ENCODE measurements around the gene NPEPPS. TPM values are rescaled to one million over a fixed set of nuclear protein-coding genes. Genes with fewer than 3 reads are reported as not detected.

The NPEPPS gene
- total and polyA plus RNA-seq, 2 of the 13 experiments (the other 11 are each of a cell fraction or from before 2014, with no cell fraction given) = 53.5 to 127 TPM

DNA sequence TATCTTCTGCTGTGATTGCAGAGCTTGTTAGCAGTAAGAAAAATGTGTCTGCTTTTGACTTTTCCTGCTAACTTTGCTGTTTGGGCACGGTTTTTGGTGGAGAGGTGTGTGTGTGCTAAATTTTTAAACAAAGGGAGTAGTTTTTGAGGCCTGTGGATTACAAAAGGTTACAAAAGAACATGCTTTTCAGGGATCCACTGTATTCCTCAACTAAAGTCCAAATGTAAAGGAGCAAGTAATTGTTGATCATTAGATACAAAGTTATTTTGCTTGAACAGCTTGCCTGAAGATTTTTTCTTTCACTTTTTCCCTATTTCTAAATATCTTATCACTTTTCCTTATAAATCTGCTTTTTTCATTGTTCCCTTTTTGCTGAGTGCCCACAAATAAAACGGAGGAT is 120.8 kb downstream of the NPEPPS start:
- H3K4me3 ChIP-seq (replicated peaks in 1 of 3; ENCODE audit: insufficient read depth in 1 of 3, low read depth in 2 of 3, low read length in 3 of 3) = peak overlapping the region in 2 of 3 experiments; percentile 62 to 77; a peak in 2 of 6 replicates
- CTCF ChIA-PET (ENCODE audit: low intra/inter-chr PET ratio, low total read pairs) = no interaction called here
- peak overlapping the region; percentile 0 for H3K27ac ChIP-seq (ENCODE audit: extremely low read length, insufficient read depth, low read length)
- no peak for FAIRE-seq
- H2AFZ ChIP-seq (ENCODE audit: low read length) = no peak overlapping the region
- peak overlapping the region; percentile 81 for H3K4me2 ChIP-seq (ENCODE audit: low read depth, low read length)
- ATAC-seq = no peak
- H3K4me1 ChIP-seq (ENCODE audit: insufficient read depth, low read length) = peaks cover 65% of the 10 kb centered on the region
- peak overlapping the region; percentile 76; the same call in 1 of the 2 replicates for H3K9ac ChIP-seq (ENCODE audit: insufficient read depth, low read depth, low read length)
- H4K20me1 ChIP-seq (ENCODE audit: insufficient read depth, low read length) = peaks cover 24% of the 10 kb centered on the region
- no peaks in the 10 kb centered on the region; a peak in 1 of 5 replicates for H3K27me3 ChIP-seq (ENCODE audit: control insufficient read depth in 1 of 2, insufficient read depth in 2 of 2, low read length in 2 of 2)
- no peaks in the 10 kb centered on the region for H3K9me3 ChIP-seq (ENCODE audit: low read length)
- intact Hi-C loops (cut with micrococcal nuclease; ENCODE audit: unreplicated experiment) (loop anchor here (2.0 to 5.0 kb wide), 2 partner anchors 13 to 36 kb away; no protein-coding TSS in a partner anchor), in situ Hi-C loops (cut with HindIII; ENCODE audit: extremely low pct_ligation_motif_present, low pct_unique_long_range_greater_than_20kb) (no loop called here)
- POLR2A ChIA-PET = interaction anchor here (6.7 kb wide), 1 partner anchor 12 kb away, joined by 59 read pairs; no protein-coding TSS in a partner anchor
- BruUV-seq (replicated peaks) = TSS peak; percentile 59
- DNase-seq (ENCODE audit: low spot score) = no peak
- WGBS (ENCODE audit: low lambda C conversion rate) = 81% methylated on average over 2 of the region's 2 CpGs
- peaks cover 28 to 44% of the 10 kb centered on the region in 2 experiments for H3K36me3 ChIP-seq (replicated peaks in 1 of 2; ENCODE audit: control insufficient read depth in 1 of 2, insufficient read depth in 2 of 2, low read length in 2 of 2)
- peaks cover 63% of the 10 kb centered on the region for H3K79me2 ChIP-seq (ENCODE audit: insufficient read depth, low read length)
- TF ChIP-seq ZNF7 (CRISPR knock-in tag; IDR thresholded peaks at IDR 0.05) (peak; percentile 64; the same call in 1 of the 2 replicates), MAFK (conservative IDR thresholded peaks at IDR 0.05 in 1 of 2, IDR thresholded peaks at IDR 0.05 in 1 of 2; ENCODE audit: low read length in 2 of 2) (0 out of 4 replicates have a peak, but pooled peaks of 1 of the 2 experiments have one; percentile 13), AGO2 (optimal IDR thresholded peaks at IDR 0.05; ENCODE audit: low read depth, low read length) (peak; percentile 31), RBFOX2 (IDR thresholded peaks at IDR 0.05; ENCODE audit: low read depth, low read length) (peak; percentile 69; the same call in 1 of the 2 replicates), BRCA1 (CRISPR knock-in tag; IDR thresholded peaks at IDR 0.05) (no peak)

DNA sequence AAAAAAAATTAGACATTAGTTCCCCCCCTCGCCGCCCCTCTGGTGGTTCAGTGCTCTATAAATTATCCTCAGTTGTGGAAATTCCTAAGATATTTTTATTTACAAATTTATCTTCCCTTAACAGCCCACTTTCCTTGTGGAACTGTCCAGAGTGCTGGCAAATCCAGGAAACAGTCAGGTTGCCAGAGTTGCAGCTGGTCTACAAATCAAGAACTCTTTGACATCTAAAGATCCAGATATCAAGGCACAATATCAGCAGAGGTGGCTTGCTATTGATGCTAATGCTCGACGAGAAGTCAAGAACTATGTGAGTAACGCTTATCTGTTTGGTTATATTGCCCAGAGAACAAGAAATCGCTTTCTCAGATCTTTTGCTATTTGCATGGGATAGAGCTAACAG is 121.7 kb downstream of the NPEPPS start:
- no TSS peak for BruUV-seq (replicated peaks)
- WGBS (ENCODE audit: low lambda C conversion rate) = 95% methylated on average over 6 of the region's 6 CpGs
- CTCF ChIA-PET (ENCODE audit: low intra/inter-chr PET ratio, low total read pairs) = no interaction called here
- H3K27ac ChIP-seq (ENCODE audit: extremely low read length, insufficient read depth, low read length) = no peak overlapping the region
- H3K9me3 ChIP-seq (ENCODE audit: low read length) = no peaks in the 10 kb centered on the region
- peak overlapping the region; percentile 8; the same call in 1 of the 2 replicates for H3K4me2 ChIP-seq (ENCODE audit: low read depth, low read length)
- H3K9ac ChIP-seq (ENCODE audit: insufficient read depth, low read depth, low read length) = no peak overlapping the region
- no peak overlapping the region for H3K4me3 ChIP-seq (replicated peaks in 1 of 3; ENCODE audit: insufficient read depth in 1 of 3, low read depth in 2 of 3, low read length in 3 of 3)
- H3K79me2 ChIP-seq (ENCODE audit: insufficient read depth, low read length) = peaks cover 72% of the 10 kb centered on the region
- H2AFZ ChIP-seq (ENCODE audit: low read length) = no peak overlapping the region
- no peak for ATAC-seq
- no peak for DNase-seq (ENCODE audit: low spot score)
- no peaks in the 10 kb centered on the region; a peak in 1 of 5 replicates for H3K27me3 ChIP-seq (ENCODE audit: control insufficient read depth in 1 of 2, insufficient read depth in 2 of 2, low read length in 2 of 2)
- in situ Hi-C loops (cut with HindIII; ENCODE audit: extremely low pct_ligation_motif_present, low pct_unique_long_range_greater_than_20kb) = no loop called here
- intact Hi-C loops (cut with micrococcal nuclease; ENCODE audit: unreplicated experiment) = loop anchor here (5.0 kb wide), 1 partner anchor 35 kb away; no protein-coding TSS in a partner anchor
- POLR2A ChIA-PET = interaction anchor here (0.8 to 6.7 kb wide), 2 partner anchors 12 to 24 kb away, joined by 3 to 59 read pairs; no protein-coding TSS in a partner anchor
- peaks cover 33 to 53% of the 10 kb centered on the region in 2 experiments for H3K36me3 ChIP-seq (replicated peaks in 1 of 2; ENCODE audit: control insufficient read depth in 1 of 2, insufficient read depth in 2 of 2, low read length in 2 of 2)
- no peak for FAIRE-seq
- H3K4me1 ChIP-seq (ENCODE audit: insufficient read depth, low read length) = peaks cover 60% of the 10 kb centered on the region
- H4K20me1 ChIP-seq (ENCODE audit: insufficient read depth, low read length) = peaks cover 33% of the 10 kb centered on the region
- TF ChIP-seq POLR2A (IDR thresholded peaks at IDR 0.05; ENCODE audit: insufficient read depth in 1 of 2, low read depth in 2 of 2, low read length in 2 of 2) = peak in 1 of 2 experiments; percentile 20; a peak in 1 of 4 replicates
- TF ChIP-seq MIER2 (CRISPR knock-in tag; IDR thresholded peaks at IDR 0.05) = peak; percentile 86
- TF ChIP-seq RNF219 (CRISPR knock-in tag; IDR thresholded peaks at IDR 0.05) = no peak
- TF ChIP-seq, protein P1, sequence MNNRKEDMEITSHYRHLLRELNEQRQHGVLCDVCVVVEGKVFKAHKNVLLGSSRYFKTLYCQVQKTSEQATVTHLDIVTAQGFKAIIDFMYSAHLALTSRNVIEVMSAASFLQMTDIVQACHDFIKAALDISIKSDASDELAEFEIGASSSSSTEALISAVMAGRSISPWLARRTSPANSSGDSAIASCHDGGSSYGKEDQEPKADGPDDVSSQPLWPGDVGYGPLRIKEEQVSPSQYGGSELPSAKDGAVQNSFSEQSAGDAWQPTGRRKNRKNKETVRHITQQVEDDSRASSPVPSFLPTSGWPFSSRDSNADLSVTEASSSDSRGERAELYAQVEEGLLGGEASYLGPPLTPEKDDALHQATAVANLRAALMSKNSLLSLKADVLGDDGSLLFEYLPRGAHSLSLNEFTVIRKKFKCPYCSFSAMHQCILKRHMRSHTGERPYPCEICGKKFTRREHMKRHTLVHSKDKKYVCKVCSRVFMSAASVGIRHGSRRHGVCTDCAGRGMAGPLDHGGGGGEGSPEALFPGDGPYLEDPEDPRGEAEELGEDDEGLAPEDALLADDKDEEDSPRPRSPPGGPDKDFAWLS (CRISPR knock-in tag; IDR thresholded peaks at IDR 0.05; ENCODE audit: borderline replicate concordance) = no peak
- TF ChIP-seq REST (IDR thresholded peaks at IDR 0.05; ENCODE audit: borderline replicate concordance in 1 of 2, low read depth in 1 of 2, low read length in 2 of 2) = peak; percentile 37 to 92
